Measurements from ENCODE around the gene TMEM178B. TPM values are rescaled to one million over a fixed set of nuclear protein-coding genes. Genes with fewer than 3 reads are reported as not detected.

TMEM178B gene
- total RNA-seq, 1 donor, result 0.09 TPM

- H3K4me3 ChIP-seq (ENCODE audit: low read depth, low read length), result no peak overlapping the region
- TF ChIP-seq CTCF (IDR thresholded peaks at IDR 0.05; ENCODE audit: insufficient read depth, low read length), result no peak
- no peak for DNase-seq (ENCODE audit: low read depth)
Measured at GRCh38 chr7:141203177-141203576, 129.3 kb downstream of the TMEM178B start.

- H3K4me3 ChIP-seq (ENCODE audit: low read depth, low read length), result no peak overlapping the region
- no peak for DNase-seq (ENCODE audit: low read depth)
- no peak for TF ChIP-seq CTCF (IDR thresholded peaks at IDR 0.05; ENCODE audit: insufficient read depth, low read length)
Measured at GRCh38 chr7:141203586-141203985, 129.7 kb downstream of the TMEM178B start.

- DNase-seq (ENCODE audit: low read depth), result no peak
- no peak for TF ChIP-seq CTCF (IDR thresholded peaks at IDR 0.05; ENCODE audit: insufficient read depth, low read length)
- no peak overlapping the region for H3K4me3 ChIP-seq (ENCODE audit: low read depth, low read length)
Measured at GRCh38 chr7:141207661-141208060, 133.8 kb downstream of the TMEM178B start.

- no peak for DNase-seq (ENCODE audit: low read depth)
- no peak for TF ChIP-seq CTCF (IDR thresholded peaks at IDR 0.05; ENCODE audit: insufficient read depth, low read length)
- H3K4me3 ChIP-seq (ENCODE audit: low read depth, low read length), result no peak overlapping the region
Measured at GRCh38 chr7:141208539-141208938, 134.7 kb downstream of the TMEM178B start.

GRCh38 chr7:141209454-141209853, 135.6 kb downstream of the TMEM178B start:
- H3K4me3 ChIP-seq (ENCODE audit: low read depth, low read length), result no peak overlapping the region
- TF ChIP-seq CTCF (IDR thresholded peaks at IDR 0.05; ENCODE audit: insufficient read depth, low read length), result no peak
- no peak for DNase-seq (ENCODE audit: low read depth)

- DNase-seq (ENCODE audit: low read depth), result no peak
- no peak for TF ChIP-seq CTCF (IDR thresholded peaks at IDR 0.05; ENCODE audit: insufficient read depth, low read length)
Measured at GRCh38 chr7:141210862-141211261, 137.0 kb downstream of the TMEM178B start.

GRCh38 chr7:141213226-141213625, 139.4 kb downstream of the TMEM178B start:
- H3K4me3 ChIP-seq (ENCODE audit: low read depth, low read length), result no peak overlapping the region
- no peak for TF ChIP-seq CTCF (IDR thresholded peaks at IDR 0.05; ENCODE audit: insufficient read depth, low read length)
- no peak for DNase-seq (ENCODE audit: low read depth)

More at GRCh38 chr7:141210862-141211261, 137.0 kb downstream of the TMEM178B start:
- no peak overlapping the region for H3K4me3 ChIP-seq (ENCODE audit: low read depth, low read length)

All from fibroblast of the aortic adventitia (primary cell).